OCI-LY7 (cell line): Measurements from ENCODE around the gene SLC35A4. TPM values are rescaled to one million over a fixed set of nuclear protein-coding genes. Genes with fewer than 3 reads are reported as not detected.

Source experiments
- BruUV-seq: library from RNA; stranded (reverse); fragments of 400-500 nt; replicated peaks from 2 replicates; lab custom pipeline; 2021; lab: Mats Ljungman, UMichigan
- CTCF ChIA-PET: fragments of 300-600 bp; sonication (Branson Sonifier 250); formaldehyde crosslinking; loops from one replicate; lab custom pipeline; 2022; ENCODE audit warnings: antibody characterized with exemption; ENCODE audit not compliant: unreplicated experiment; lab: Charles Lee
- POLR2A ChIA-PET: fragments of 300-600 bp; sonication (Branson Sonifier 250); formaldehyde crosslinking; loops from one replicate; lab custom pipeline; 2022; ENCODE audit warnings: antibody characterized with exemption; lab: Charles Lee
- DNase-seq: peaks from one replicate; pipeline ENCODE4 v3.0.0-alpha.2; 2015; ENCODE audit warnings: low spot score
- H2AFZ ChIP-seq: fragments of 200-600 bp; sonication (generic), shearing (Covaris generic); 2 replicates; pipeline ENCODE4 v1.6.1; 2014; ENCODE audit warnings: mild to moderate bottlenecking, antibody characterized with exemption, low read length, moderate library complexity
- H3K27ac ChIP-seq: fragments of 200-600 bp; sonication (generic); 2 replicates; pipeline ENCODE4 v1.5.1; 2014; ENCODE audit warnings: mixed run types, low read depth, mild to moderate bottlenecking, moderate library complexity, low read length, inconsistent platforms; ENCODE audit not compliant: poor library complexity, severe bottlenecking
- H3K36me3 ChIP-seq: fragments of 200-600 bp; sonication (generic); 2 replicates; pipeline ENCODE4 v1.6.1; 2014; ENCODE audit warnings: mild to moderate bottlenecking, antibody characterized with exemption, low read length, moderate library complexity, mixed read lengths; ENCODE audit not compliant: insufficient read depth
- H3K4me1 ChIP-seq: fragments of 200-600 bp; sonication (generic); 2 replicates; pipeline ENCODE4 v1.5.1; 2014; ENCODE audit warnings: mild to moderate bottlenecking, low read length; ENCODE audit not compliant: insufficient read depth, poor library complexity, severe bottlenecking
- H3K4me2 ChIP-seq: fragments of 200-600 bp; sonication (generic); 2 replicates; pipeline ENCODE4 v1.6.1; 2014; ENCODE audit warnings: mild to moderate bottlenecking, low read length
- H3K4me3 ChIP-seq: fragments of 200-600 bp; sonication (generic); 2 replicates; pipeline ENCODE4 v1.5.1; 2014; ENCODE audit warnings: mild to moderate bottlenecking, low read depth, low read length; ENCODE audit not compliant: poor library complexity, severe bottlenecking
- H3K79me2 ChIP-seq: fragments of 200-600 bp; sonication (generic); 2 replicates; pipeline ENCODE4 v1.6.1; 2016; ENCODE audit warnings: low read depth, mild to moderate bottlenecking, low read length, moderate library complexity, mixed read lengths; ENCODE audit not compliant: insufficient read depth
- H3K9me2 ChIP-seq: fragments of 200-600 bp; sonication (generic); 2 replicates; pipeline ENCODE4 v1.6.1; 2016; ENCODE audit warnings: mild to moderate bottlenecking, low read length, mixed read lengths; ENCODE audit not compliant: insufficient read depth
- H3K9me3 ChIP-seq: fragments of 200-600 bp; sonication (generic); 2 replicates; pipeline ENCODE4 v1.6.1; 2014; ENCODE audit warnings: mild to moderate bottlenecking, mixed run types, low read length, mixed read lengths
- H4K20me1 ChIP-seq: fragments of 200-600 bp; sonication (generic); 2 replicates; pipeline ENCODE4 v1.6.1; 2014; ENCODE audit warnings: mild to moderate bottlenecking, antibody characterized with exemption, low read length, moderate library complexity, mixed read lengths; ENCODE audit not compliant: insufficient read depth
- CTCF ChIP-seq: fragments of 200-600 bp; sonication (generic); conservative IDR thresholded peaks from 2 replicates; pipeline ENCODE4 v1.5.1; 2014; ENCODE audit warnings: mild to moderate bottlenecking, antibody characterized with exemption, low read length, moderate library complexity, mixed read lengths
- EZH2phosphoT487 ChIP-seq: fragments of 200-600 bp; sonication (generic); IDR thresholded peaks from 2 replicates; pipeline ENCODE4 v1.6.1; 2018; ENCODE audit warnings: low read depth, borderline replicate concordance, mild to moderate bottlenecking, mixed run types, antibody characterized with exemption, low read length, moderate library complexity, mixed read lengths
- intact Hi-C: fragments of 100-400 bp; cut with micrococcal nuclease; formaldehyde crosslinking; loops from one replicate; pipeline ENCODE4 v1.10.0; 2022; ENCODE audit not compliant: unreplicated experiment
- total RNA-seq, 2 experiments: library from RNA; depleted of rRNA in 1 of 2; stranded (reverse); fragments of >200 nt in 1 of 2; shearing (Covaris generic) in 1 of 2; gene quantifications; 2 replicates each; pipeline ENCODE4 v1.2.3, GENCODE V29; 2014 to 2022

The SLC35A4 gene
- total RNA-seq, 2 experiments from 2014 or later = 29.1 to 48.7 TPM

GRCh38 chr5:140566665-140567064, 2.0 kb downstream of the SLC35A4 start:
- intact Hi-C loops = no loop called here
- Histone ChIP-seq H3K9me2 (no peaks in the 10 kb centered on the region), H3K79me2 (peaks cover 17% of the 10 kb centered on the region), H4K20me1 (no peaks in the 10 kb centered on the region), H3K4me3 (no peak overlapping the region), H3K4me2 (no peak overlapping the region), H3K9me3 (no peaks in the 10 kb centered on the region), H3K4me1 (peaks cover 25% of the 10 kb centered on the region), H3K36me3 (peaks cover 38% of the 10 kb centered on the region), H3K27ac (no peak overlapping the region), H2AFZ (no peak overlapping the region)
- POLR2A ChIA-PET = interaction anchor here (0.9 to 1.6 kb wide), 4 partner anchors 9 to 359 kb away, joined by 3 to 5 read pairs (median 4); partner anchors contain the start of genes IK, NDUFA2 and SRA1
- CTCF ChIA-PET = no interaction called here
- TF ChIP-seq CTCF (no peak), EZH2phosphoT487 (no peak)
- DNase-seq = no peak
- BruUV-seq = no TSS peak

DNA sequence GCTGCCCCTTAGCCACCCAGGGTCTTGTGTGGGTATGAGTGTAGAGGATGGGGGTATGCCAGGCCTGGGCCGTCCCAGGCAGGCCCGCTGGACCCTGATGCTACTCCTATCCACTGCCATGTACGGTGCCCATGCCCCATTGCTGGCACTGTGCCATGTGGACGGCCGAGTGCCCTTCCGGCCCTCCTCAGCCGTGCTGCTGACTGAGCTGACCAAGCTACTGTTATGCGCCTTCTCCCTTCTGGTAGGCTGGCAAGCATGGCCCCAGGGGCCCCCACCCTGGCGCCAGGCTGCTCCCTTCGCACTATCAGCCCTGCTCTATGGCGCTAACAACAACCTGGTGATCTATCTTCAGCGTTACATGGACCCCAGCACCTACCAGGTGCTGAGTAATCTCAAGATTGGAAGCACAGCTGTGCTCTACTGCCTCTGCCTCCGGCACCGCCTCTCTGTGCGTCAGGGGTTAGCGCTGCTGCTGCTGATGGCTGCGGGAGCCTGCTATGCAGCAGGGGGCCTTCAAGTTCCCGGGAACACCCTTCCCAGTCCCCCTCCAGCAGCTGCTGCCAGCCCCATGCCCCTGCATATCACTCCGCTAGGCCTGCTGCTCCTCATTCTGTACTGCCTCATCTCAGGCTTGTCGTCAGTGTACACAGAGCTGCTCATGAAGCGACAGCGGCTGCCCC, 2.6 kb downstream of the SLC35A4 start:
- ChIA-PET CTCF (no interaction called here), POLR2A (interaction anchor here (0.9 to 1.2 kb wide), 2 partner anchors 9 to 360 kb away, joined by 4 read pairs; no protein-coding TSS in a partner anchor)
- Histone ChIP-seq H3K27ac (no peak overlapping the region), H4K20me1 (no peaks in the 10 kb centered on the region), H2AFZ (no peak overlapping the region), H3K4me1 (peaks cover 25% of the 10 kb centered on the region), H3K9me2 (no peaks in the 10 kb centered on the region), H3K79me2 (peaks cover 17% of the 10 kb centered on the region), H3K36me3 (peaks cover 38% of the 10 kb centered on the region), H3K4me3 (no peak overlapping the region), H3K4me2 (no peak overlapping the region), H3K9me3 (no peaks in the 10 kb centered on the region)
- no peak for DNase-seq
- TF ChIP-seq CTCF (no peak), EZH2phosphoT487 (no peak)
- BruUV-seq = no TSS peak
- intact Hi-C loops = no loop called here

DNA sequence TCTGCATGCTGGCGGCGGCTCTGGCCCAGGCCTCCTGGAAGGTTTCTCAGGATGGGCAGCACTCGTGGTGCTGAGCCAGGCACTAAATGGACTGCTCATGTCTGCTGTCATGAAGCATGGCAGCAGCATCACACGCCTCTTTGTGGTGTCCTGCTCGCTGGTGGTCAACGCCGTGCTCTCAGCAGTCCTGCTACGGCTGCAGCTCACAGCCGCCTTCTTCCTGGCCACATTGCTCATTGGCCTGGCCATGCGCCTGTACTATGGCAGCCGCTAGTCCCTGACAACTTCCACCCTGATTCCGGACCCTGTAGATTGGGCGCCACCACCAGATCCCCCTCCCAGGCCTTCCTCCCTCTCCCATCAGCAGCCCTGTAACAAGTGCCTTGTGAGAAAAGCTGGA, 3.2 kb downstream of the SLC35A4 start:
- POLR2A ChIA-PET = interaction anchor here (0.6 kb wide), 1 partner anchor 49 kb away, joined by 3 read pairs; no protein-coding TSS in a partner anchor
- no peak for DNase-seq

More for the DNA sequence above, 3.2 kb downstream of the SLC35A4 start:
- BruUV-seq = no TSS peak
- Histone ChIP-seq H3K27ac (no peak overlapping the region), H3K79me2 (peaks cover 17% of the 10 kb centered on the region), H4K20me1 (no peaks in the 10 kb centered on the region), H3K4me3 (no peak overlapping the region), H3K9me2 (no peaks in the 10 kb centered on the region), H3K36me3 (peaks cover 38% of the 10 kb centered on the region), H2AFZ (no peak overlapping the region), H3K4me2 (no peak overlapping the region), H3K9me3 (no peaks in the 10 kb centered on the region), H3K4me1 (peaks cover 25% of the 10 kb centered on the region)
- TF ChIP-seq CTCF = no peak
- TF ChIP-seq EZH2phosphoT487 = no peak
- CTCF ChIA-PET = no interaction called here
- intact Hi-C loops = no loop called here
